OCI-LY7 (cell line): ENCODE data around the gene EIPR1.

Source experiments
- EZH2phosphoT487 ChIP-seq: fragments of 200-600 bp; sonication (generic); IDR thresholded peaks from 2 replicates; pipeline ENCODE4 v1.6.1; 2018; ENCODE audit warnings: low read depth, borderline replicate concordance, mild to moderate bottlenecking, mixed run types, antibody characterized with exemption, low read length, moderate library complexity, mixed read lengths
- TF ChIP-seq, protein P1 (sequence below): fragments of 200-600 bp; sonication (generic); conservative IDR thresholded peaks from 2 replicates; pipeline ENCODE4 v1.5.1; 2014; ENCODE audit warnings: mild to moderate bottlenecking, antibody characterized with exemption, low read length, moderate library complexity, mixed read lengths

DNA sequence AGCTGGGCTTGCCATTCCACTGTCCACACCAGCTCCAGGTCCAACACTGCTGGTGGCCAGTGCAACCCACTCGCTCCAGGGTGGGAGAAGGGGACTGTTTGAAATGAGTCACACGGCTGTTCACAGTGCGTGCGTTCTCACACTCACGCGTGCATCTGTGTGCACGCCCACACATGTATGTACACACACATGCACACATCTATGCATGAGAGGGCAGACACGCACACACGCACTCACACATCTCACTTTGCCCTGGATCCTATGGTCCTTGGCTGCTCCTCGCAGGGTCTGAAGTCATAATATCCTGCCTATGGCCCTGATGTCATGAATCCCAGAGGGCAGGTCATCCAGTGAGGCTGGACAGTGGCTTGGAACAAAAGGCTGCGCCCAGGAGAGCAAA, 182.8 kb downstream of the EIPR1 start:
- TF ChIP-seq, protein P1, sequence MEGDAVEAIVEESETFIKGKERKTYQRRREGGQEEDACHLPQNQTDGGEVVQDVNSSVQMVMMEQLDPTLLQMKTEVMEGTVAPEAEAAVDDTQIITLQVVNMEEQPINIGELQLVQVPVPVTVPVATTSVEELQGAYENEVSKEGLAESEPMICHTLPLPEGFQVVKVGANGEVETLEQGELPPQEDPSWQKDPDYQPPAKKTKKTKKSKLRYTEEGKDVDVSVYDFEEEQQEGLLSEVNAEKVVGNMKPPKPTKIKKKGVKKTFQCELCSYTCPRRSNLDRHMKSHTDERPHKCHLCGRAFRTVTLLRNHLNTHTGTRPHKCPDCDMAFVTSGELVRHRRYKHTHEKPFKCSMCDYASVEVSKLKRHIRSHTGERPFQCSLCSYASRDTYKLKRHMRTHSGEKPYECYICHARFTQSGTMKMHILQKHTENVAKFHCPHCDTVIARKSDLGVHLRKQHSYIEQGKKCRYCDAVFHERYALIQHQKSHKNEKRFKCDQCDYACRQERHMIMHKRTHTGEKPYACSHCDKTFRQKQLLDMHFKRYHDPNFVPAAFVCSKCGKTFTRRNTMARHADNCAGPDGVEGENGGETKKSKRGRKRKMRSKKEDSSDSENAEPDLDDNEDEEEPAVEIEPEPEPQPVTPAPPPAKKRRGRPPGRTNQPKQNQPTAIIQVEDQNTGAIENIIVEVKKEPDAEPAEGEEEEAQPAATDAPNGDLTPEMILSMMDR: no peak
- TF ChIP-seq EZH2phosphoT487: no peak
